HG02973 (cell line): ENCODE data around the gene DVL3.

Source experiments
- ATAC-seq: cut with Tn5 transposase; IDR thresholded peaks from one replicate; pipeline ENCODE4 v1.9.1; 2021; ENCODE audit warnings: moderate library complexity; ENCODE audit not compliant: unreplicated experiment

Gene DVL3

GRCh38 chr3:184209146-184209923 is 54.2 kb downstream of the DVL3 start:
- ATAC-seq: no peak

DNA sequence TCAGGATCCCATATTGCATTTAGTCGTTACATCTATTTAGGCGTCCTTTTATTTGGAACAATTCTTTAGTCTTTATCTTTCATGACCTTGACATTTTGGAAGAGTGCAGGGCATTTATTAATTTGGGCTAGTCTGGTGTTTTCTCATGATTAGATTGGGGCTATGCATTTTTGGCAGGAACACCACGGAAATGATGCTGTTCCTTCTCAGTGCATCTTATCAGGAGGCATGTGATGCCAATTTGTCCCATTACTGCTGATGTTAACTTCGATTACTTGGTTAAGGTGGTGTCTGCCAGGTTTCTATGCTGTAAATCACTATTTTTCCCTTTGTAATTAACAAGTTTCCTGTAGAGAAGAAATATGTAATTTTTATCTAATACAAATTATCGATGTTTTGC is 56.1 kb downstream of the DVL3 start:
- ATAC-seq: no peak

DNA sequence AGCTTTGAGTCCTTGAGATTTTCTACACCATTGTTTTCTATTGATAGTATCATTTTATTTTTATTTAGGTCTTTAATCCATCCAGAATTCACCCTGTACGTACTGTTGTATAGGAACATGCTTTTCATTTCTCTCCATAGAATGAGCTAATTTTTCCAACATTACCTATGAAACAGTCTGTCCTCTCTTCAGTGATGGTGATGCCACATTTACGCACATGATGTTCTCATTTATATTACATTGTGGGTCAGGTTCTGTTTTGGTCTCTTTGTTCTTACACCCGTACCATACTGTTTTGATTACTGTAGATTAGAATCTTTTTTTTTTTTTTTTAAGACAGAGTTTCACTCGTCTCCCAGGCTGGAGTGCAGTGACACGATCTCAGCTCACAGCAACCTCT is 56.5 kb downstream of the DVL3 start:
- no peak for ATAC-seq

GRCh38 chr3:184218814-184219213 is 63.6 kb downstream of the DVL3 start:
- ATAC-seq: no peak

DNA sequence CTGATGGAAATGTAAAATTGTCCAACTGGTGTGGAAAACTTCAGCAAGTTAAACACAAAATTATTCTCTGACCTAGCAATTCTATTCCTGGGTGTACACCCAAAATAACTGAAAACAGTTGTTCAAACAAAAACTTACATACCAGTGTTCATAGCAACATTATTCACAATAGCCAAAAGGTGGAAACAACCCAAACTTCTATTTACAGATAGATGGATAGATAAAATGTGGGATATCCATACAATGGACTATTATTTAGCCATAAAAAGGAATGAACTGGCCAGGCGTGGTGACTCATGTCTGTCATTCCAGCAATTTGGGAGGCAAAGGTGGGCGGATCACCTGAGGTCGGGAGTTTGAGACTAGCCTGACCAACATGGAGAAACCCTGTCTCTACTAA is 67.3 kb downstream of the DVL3 start:
- ATAC-seq: no peak
